RWPE2 (cell line): ENCODE measurements around the gene TMEM121B.

Experiments
- ATAC-seq: fragments of 200-7000 bp; cut with Tn5 transposase; 3 replicates; pipeline ENCODE4 v1.9.1; 2021; ENCODE audit warnings: low read depth
- DNase-seq: peaks from one replicate; pipeline ENCODE4 v3.0.0-alpha.2; 2020; ENCODE audit warnings: low spot score
- H3K27ac ChIP-seq: fragments of 450-650 bp; 2 replicates; pipeline ENCODE4 v1.5.1; 2017; ENCODE audit warnings: mild to moderate bottlenecking; ENCODE audit not compliant: poor library complexity, severe bottlenecking
- H3K27me3 ChIP-seq: fragments of 250-450 bp; sonication (Bioruptor Pico); 2 replicates; pipeline ENCODE4 v1.5.1; 2021; ENCODE audit warnings: mild to moderate bottlenecking, moderate library complexity; ENCODE audit not compliant: insufficient read depth, poor library complexity, severe bottlenecking
- H3K36me3 ChIP-seq: fragments of 250-450 bp; sonication (Bioruptor Pico); 2 replicates; pipeline ENCODE4 v1.5.1; 2020; ENCODE audit warnings: low read depth, mild to moderate bottlenecking, moderate library complexity
- H3K4me1 ChIP-seq: fragments of 250-450 bp; sonication (Bioruptor Pico); 2 replicates; pipeline ENCODE4 v1.5.1; 2021; ENCODE audit warnings: mild to moderate bottlenecking, moderate library complexity; ENCODE audit not compliant: insufficient read depth, poor library complexity, severe bottlenecking
- H3K4me3 ChIP-seq: fragments of 250-450 bp; sonication (Bioruptor Pico); 2 replicates; pipeline ENCODE4 v1.5.1; 2021; ENCODE audit warnings: mild to moderate bottlenecking, moderate library complexity; ENCODE audit not compliant: severe bottlenecking
- H3K9me3 ChIP-seq: fragments of 250-450 bp; sonication (Bioruptor Pico); 2 replicates; pipeline ENCODE4 v1.5.1; 2021; ENCODE audit warnings: mild to moderate bottlenecking, moderate library complexity; ENCODE audit not compliant: severe bottlenecking
- CTCF ChIP-seq: fragments of 450-650 bp; IDR thresholded peaks from one replicate; pipeline ENCODE4 v1.5.1; 2017; ENCODE audit warnings: mild to moderate bottlenecking, moderate library complexity; ENCODE audit not compliant: poor library complexity, severe bottlenecking

Gene TMEM121B

GRCh38 chr22:17091851-17092250 lies 29.3 kb downstream of the TMEM121B start:
- ATAC-seq (no peak), DNase-seq (no peak)
- H3K9me3 ChIP-seq: no peaks in the 10 kb centered on the region
- no peaks in the 10 kb centered on the region for H3K27me3 ChIP-seq
- no peak overlapping the region for H3K4me3 ChIP-seq
- no peaks in the 10 kb centered on the region for H3K4me1 ChIP-seq
- no peaks in the 10 kb centered on the region; the same call in 1 of the 2 replicates for H3K36me3 ChIP-seq
- no peak overlapping the region for H3K27ac ChIP-seq
- TF ChIP-seq CTCF: no peak

GRCh38 chr22:17090550-17090949 lies 30.6 kb downstream of the TMEM121B start:
- DNase-seq: no peak

GRCh38 chr22:17087498-17088131 lies 33.5 kb downstream of the TMEM121B start:
- H3K27me3 ChIP-seq: no peaks in the 10 kb centered on the region
- DNase-seq: peak; percentile 9
- no peak overlapping the region for H3K4me3 ChIP-seq
- no peak for TF ChIP-seq CTCF
- no peaks in the 10 kb centered on the region; the same call in 1 of the 2 replicates for H3K36me3 ChIP-seq
- H3K27ac ChIP-seq: no peak overlapping the region
- no peaks in the 10 kb centered on the region for H3K9me3 ChIP-seq
- ATAC-seq: no peak
- H3K4me1 ChIP-seq: peaks cover 3% of the 10 kb centered on the region

More at GRCh38 chr22:17090550-17090949, 30.6 kb downstream of the TMEM121B start:
- ATAC-seq: no peak
- no peaks in the 10 kb centered on the region for H3K4me1 ChIP-seq
- H3K36me3 ChIP-seq: no peaks in the 10 kb centered on the region; the same call in 1 of the 2 replicates
- H3K27me3 ChIP-seq: no peaks in the 10 kb centered on the region
- no peaks in the 10 kb centered on the region for H3K9me3 ChIP-seq
- no peak overlapping the region for H3K4me3 ChIP-seq
- H3K27ac ChIP-seq: no peak overlapping the region
- TF ChIP-seq CTCF: no peak

- ATAC-seq: no peak
- Histone ChIP-seq H3K27ac (no peak overlapping the region), H3K27me3 (no peaks in the 10 kb centered on the region), H3K4me1 (peaks cover 3% of the 10 kb centered on the region), H3K4me3 (no peak overlapping the region), H3K36me3 (no peaks in the 10 kb centered on the region; the same call in 1 of the 2 replicates), H3K9me3 (no peaks in the 10 kb centered on the region)
- DNase-seq: peak; percentile 10
- no peak for TF ChIP-seq CTCF
Observed at GRCh38 chr22:17086788-17087497, 34.2 kb downstream of the TMEM121B start.

GRCh38 chr22:17086296-17086695 lies 34.9 kb downstream of the TMEM121B start:
- ATAC-seq: no peak
- Histone ChIP-seq H3K36me3 (no peaks in the 10 kb centered on the region; the same call in 1 of the 2 replicates), H3K27ac (no peak overlapping the region), H3K9me3 (no peaks in the 10 kb centered on the region), H3K4me3 (no peak overlapping the region), H3K4me1 (peaks cover 3% of the 10 kb centered on the region), H3K27me3 (no peaks in the 10 kb centered on the region)
- DNase-seq: no peak
- TF ChIP-seq CTCF: no peak
